8988T (cell line): Measurements from ENCODE around the gene RTN4.

Experiments used
- DNase-seq: peaks from one replicate; pipeline ENCODE4 v3.0.0; 2011

RTN4 gene

DNA sequence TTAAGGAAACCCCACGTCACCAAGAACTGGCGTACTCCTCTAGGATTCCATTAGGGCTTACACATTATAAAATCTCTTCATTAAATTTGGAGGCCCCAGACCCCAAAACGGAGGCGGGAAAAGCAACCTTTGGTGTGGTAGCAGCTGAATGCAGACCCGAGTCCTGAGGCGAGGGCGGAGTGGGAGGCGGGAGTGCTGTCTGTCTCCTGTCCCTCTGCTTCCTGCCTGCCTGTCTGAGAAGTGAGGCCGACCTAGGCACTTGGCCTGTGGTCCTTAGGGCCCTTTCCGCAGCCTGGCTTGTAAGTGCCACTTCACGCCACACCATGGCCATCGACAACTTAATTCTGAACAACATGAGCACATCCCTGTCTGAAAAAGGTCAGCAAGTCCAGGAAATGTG lies 102.1 kb downstream of the RTN4 start:
- DNase-seq = no peak

DNA sequence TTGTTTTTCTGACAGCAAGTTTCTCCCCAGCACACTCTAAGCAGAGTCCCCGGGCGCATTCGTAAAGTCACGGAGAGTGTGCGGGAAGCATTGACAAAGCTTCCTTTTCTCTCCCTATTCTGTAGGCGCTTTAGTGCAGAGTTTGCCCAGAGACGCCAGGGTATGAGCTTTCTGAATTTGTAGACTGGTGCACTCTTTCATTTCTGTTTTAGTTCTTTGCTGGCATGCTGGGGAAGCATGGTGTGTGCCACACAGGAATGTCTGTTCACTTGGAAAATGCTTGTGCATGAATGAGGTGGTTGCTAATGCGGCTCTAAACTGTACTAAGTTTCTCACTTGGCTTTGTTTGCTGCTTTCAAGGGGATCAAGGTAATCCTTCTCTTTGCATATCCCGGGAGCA lies 102.6 kb downstream of the RTN4 start:
- no peak for DNase-seq

- no peak for DNase-seq
Measured at GRCh38 chr2:54947136-54947535, 103.1 kb downstream of the RTN4 start.

DNA sequence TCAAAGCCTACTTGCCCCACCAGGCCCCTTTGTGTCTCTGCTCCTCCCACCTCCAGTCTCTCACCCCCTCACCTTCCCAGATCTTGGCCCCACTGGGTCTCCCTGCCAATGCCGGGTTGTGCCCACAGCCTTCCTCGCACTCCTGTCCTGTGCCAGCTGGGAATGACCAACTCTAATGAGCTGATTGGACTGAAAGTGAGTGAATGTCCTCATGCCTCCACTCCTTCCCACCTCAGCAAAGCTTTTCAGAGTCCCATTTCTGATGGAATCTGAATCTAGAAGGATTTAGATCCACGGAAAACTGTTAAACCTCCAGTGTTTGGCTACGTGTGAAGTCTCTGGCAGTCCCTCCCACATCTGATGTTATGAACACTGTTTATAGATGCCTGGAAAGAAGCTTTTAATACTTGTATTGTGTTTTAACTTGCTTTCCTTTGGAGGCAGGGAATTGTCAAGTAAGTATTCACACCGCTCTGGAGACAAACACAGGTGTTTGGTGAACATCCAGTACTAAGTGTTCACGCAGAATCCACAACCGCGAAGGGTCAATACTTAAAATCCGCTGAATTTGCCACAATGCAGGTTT lies 103.9 kb downstream of the RTN4 start:
- DNase-seq = no peak

DNA sequence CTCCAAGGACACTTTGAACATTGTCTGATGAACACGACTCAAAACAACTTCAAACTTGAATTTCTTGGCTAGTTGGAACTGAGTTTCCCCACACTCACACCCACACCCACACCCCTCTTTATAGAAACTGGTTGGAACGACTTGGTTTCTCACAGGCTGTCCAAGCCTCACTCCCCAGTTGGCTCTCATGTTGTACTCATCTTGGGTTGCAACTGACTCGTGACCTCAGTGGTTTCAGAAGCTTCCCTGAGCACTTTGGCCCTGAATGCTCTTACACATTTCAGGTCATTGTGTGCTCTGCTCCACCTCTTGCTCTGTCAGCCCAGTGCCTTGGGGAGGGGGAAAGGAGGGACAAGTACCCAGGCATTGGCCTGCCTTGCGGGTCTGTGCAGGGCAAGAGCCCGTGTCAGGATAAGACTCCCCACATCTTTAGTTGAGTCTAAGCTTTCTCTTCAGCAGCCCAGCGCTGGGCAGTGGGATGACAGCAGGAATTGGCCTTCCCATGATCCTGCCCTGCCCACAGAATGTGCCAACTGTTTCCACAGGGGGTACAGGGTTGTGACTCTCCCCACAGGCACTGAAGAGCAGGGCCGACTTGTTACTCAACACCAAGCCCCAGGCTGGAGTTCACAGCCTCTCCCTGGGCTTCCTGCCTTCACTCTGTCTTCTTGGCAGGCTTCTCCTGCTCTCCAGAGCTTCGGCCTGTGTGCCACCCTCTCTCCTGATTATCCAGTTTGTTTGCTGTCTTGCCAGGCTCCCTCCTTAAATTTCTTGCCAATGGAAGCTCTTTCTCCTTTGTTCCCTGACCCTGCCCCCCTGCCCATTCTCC lies 104.6 kb downstream of the RTN4 start:
- no peak for DNase-seq

DNA sequence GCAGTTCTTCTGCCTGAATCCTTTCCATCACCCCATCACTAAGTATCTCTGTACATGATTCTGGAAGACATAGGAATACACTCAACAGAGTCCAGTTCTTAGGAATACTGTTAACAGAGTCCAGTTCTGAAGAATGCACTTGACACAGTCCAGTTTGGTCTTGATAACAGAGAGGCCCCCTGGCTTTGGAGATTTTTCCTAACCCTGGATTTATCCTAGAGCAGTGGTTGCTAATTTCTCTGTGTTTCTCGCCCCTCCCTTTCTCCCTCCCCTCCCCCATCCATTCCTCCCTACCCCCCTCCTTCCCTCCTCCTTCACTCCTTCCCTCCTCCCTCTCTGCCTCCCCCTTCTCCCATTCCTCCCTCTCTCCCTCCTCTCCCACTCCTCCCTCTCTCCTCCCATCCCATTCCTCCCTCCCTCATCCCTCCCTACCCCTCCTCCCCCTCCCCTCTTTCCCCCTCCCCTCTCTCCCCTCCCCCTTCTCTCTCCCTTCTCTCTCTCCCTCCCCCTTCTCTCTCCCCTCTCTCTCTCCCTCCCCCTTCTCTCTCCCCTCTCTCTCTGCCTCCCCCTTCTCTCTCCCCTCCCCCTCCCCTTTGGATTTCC lies 105.4 kb downstream of the RTN4 start:
- no peak for DNase-seq

- DNase-seq = no peak
Measured at GRCh38 chr2:54942373-54942772, 107.9 kb downstream of the RTN4 start.

DNA sequence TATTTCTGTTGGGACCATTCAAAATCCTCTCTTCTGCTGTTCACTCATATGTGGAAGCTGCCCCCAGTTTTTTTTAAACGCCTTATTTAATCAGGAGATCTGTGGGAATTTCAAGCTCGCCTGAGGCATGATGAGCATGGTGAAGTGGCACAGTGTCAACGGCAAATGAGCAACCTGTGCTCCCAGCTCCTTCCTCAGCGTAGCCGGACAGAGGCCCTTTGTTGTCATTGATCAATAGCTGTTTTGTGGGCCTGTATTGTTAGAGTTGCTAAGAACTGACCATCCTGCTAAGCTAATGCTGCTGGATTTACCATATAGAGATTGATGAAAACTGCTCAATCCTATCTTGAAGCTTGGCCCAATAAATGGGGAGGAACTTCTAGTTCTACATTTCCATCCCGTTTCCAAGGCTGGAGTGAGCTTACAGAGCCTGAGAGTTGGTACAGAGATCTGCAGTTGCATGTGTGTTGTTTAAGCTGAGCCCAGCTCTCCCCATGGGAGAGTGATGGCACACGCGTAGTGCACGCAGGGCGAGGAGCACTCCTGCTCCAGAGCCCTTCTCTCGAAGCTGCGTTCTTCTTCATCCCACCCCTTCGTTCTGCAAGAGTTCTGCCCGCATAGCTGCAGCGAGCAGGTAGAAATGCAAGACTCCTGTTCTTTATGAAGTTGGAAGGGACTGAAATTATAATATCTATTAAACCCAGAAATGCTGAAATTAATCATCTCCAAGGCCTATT lies 108.8 kb downstream of the RTN4 start:
- DNase-seq = no peak

- no peak for DNase-seq
Measured at GRCh38 chr2:54940723-54941122, 109.5 kb downstream of the RTN4 start.

DNA sequence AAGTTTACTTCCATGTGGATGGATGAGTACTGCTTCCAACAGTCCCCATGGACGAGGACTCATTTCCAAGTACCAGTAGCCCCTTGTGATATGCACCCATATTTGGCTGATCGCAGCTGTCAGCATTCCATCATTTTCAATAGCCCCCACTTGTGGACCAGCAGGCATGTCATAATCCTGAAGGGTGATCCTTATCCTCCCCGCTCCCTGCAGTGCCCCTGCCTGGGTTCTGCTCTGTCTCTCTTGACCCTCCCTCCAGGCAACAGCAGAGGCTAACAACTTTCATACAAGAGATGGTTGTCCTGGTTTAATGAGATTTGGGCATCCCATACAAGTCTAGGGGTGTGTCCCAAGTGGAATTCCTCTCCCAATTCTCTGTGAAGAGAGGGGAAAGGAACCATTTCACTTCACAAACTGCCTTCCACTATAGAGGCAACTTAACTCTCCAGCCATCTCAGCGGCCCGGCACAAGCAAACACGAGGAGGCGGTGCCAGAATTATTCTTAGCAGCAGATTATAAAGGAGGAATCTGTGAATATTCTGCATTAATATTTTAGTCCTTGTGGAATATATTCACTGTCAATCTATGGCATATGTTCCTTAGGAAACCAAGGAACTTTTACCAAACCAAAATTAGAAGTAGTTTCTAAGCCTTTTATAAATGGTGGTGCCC lies 110.7 kb downstream of the RTN4 start:
- no peak for DNase-seq

GRCh38 chr2:54936766-54937165 lies 113.5 kb downstream of the RTN4 start:
- DNase-seq = no peak

GRCh38 chr2:54935389-54935788 lies 114.9 kb downstream of the RTN4 start:
- DNase-seq = no peak

DNA sequence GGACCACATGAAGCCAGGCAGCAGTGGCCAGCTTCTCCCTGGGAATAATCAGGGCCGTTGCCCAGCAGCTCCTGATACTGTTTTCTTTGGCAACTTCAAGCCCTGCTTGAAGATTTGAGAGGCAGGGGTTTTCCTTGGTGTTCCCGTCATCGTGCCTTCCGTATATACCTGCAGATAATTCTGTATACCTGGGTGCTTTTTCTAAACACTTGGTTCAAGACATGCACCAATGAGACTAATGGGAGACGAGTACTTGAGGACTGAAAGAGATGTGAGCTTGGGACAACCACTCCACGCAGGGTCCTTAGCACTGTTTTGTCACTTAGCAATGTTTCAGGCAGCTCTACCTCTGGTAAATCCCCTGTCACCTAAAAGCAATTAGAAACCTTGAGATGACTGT lies 118.8 kb downstream of the RTN4 start:
- no peak for DNase-seq

- no peak for DNase-seq
Measured at GRCh38 chr2:54928719-54929118, 121.5 kb downstream of the RTN4 start.

DNA sequence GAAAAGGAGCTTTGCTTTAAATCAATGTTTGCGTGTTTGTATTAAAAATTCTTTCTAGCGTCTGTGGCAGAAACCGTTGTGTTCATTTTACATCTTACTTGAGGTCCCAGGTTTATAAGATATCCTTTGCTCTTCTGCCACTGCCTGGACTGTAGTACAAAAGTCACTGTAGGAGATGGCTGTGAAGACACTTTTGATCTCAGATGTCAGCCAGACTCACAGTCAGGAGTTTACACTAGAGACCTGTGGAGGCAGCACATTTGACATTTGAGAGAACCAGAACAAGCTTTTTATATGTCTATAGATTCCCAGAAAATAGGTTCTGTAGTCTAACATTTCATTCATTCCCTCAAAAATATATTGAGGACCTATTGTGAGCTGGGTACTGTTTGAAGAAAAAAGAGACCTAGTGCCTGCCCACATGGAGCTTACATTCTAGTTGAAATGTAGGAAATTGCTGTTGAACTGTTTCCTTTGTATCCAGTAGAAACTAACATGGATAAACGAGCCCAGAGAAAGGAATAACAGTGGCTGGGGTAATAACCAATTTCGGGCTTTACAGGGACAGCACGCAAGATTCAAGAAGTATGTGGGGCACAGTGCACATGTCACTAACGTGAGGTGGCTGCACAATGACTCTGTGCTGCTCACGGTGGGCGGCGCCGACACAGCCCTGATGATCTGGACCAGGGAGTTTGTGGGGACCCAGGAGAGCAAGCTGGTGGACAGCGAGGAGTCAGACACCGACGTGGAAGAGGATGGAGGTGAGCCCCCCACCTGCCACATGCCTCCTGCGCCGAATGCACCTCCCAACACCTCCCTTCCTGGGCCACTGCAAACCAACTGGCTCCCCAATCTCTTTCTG lies 122.3 kb downstream of the RTN4 start:
- no peak for DNase-seq

DNA sequence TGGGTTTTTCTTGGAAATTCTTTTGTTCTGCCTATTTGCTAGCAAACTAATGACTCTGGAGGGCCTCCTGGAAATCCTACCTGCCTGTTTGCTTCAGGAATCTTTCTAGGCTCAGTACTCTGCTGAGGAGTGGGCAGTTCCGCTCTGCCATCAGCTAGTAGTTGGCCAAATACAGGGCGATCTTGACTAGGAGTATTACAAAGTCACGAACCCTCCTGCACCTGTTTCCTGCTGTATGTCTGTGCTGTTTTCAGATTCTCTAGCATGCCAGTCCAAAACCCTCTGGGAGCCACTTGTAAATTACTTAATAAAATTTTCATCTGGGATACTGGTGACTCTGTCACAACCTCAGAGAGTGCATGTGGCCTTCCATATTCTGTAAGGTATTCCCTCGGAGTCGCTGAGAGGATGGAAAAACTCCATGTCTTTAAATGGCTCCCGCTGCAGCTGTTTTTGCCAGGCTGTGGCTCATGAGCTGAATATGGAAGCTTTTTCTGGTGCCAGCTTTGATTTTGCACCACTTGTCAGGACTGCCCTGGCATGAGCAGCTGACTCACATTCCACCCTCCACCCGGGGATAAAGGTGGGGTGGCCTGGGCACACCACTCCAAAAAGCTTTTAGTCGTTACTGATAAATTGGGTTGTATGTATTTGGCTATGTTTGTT lies 123.0 kb downstream of the RTN4 start:
- no peak for DNase-seq

DNA sequence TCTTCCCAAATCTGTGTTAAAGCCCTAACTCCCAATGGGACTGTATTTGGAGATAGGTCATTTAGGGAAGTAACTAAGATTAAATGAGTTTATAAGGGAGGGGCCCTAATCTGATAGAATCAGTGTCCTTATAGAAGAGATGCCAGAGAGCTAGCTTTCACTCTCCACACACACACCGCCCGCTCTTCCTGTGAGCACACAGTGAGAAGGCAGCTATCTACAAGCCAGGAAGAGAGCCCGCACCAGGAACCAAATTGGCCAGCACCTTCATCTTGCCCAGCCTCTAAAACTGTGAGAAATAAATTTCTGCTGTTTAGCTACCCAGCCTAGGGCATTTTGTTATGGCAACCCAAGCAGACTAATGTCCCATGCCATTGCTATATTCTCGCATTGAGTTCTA lies 125.2 kb downstream of the RTN4 start:
- DNase-seq = no peak

DNA sequence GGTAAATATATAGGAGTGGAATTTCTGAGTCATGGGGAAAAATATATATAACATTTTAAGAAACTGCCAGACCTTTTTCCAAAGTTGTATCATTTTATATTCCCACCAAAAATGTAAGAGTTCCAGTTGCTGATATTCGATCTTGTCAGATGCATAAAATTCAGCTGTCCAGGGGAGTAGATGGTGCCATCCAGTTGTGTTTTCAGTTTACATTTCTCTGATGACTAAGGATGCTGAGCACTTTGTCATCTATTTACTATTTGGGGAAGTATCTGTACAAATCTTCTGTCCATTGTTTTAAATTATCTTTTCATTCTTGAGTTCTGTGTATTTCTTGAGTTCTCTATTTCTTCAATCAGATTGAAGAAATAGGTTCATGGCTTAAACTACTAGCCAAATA lies 126.1 kb downstream of the RTN4 start:
- no peak for DNase-seq
